ENCODE data around the gene TAOK1. TPM values are rescaled to one million over a fixed set of nuclear protein-coding genes. Genes with fewer than 3 reads are reported as not detected.

The TAOK1 gene
- polyA plus RNA-seq, 2 of the 4 experiments (the other 2 are of a cell fraction): 18.2 to 46.7 TPM

GRCh38 chr17:29443041-29443739, 53.0 kb downstream of the TAOK1 start:
- Histone ChIP-seq H3K4me1 (peaks cover 36% of the 10 kb centered on the region), H3K9me3 (no peaks in the 10 kb centered on the region), H3K27ac (no peak overlapping the region), H3K4me3 (no peak overlapping the region), H3K4me2 (no peak overlapping the region)
- ChIA-PET CTCF (interaction anchor here (1.6 to 1.8 kb wide), 2 partner anchors 29 to 73 kb away, joined by 4 to 6 read pairs; no protein-coding TSS in a partner anchor), POLR2A (no interaction called here)
- ATAC-seq (no peak), DNase-seq (ENCODE audit: low read depth in 1 of 2, low spot score in 1 of 2) (no peak), FAIRE-seq (no peak)
- TF ChIP-seq ZC3H11A (IDR thresholded peaks at IDR 0.05) (no peak), SREBF2 (IDR thresholded peaks at IDR 0.05) (no peak), CHD2 (IDR thresholded peaks at IDR 0.05; ENCODE audit: low read length, partially characterized antibody) (no peak), ZNF302 (CRISPR knock-in tag; IDR thresholded peaks at IDR 0.05) (no peak), CTCF (IDR thresholded peaks at IDR 0.05) (no peak), RCOR1 (IDR thresholded peaks at IDR 0.05; ENCODE audit: low read depth, low read length) (no peak)
- TF ChIP-seq, protein P1, sequence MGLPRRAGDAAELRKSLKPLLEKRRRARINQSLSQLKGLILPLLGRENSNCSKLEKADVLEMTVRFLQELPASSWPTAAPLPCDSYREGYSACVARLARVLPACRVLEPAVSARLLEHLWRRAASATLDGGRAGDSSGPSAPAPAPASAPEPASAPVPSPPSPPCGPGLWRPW (IDR thresholded peaks at IDR 0.05): no peak

GRCh38 chr17:29444589-29444988, 54.4 kb downstream of the TAOK1 start:
- no peaks in the 10 kb centered on the region for H3K9me3 ChIP-seq
- H3K27ac ChIP-seq: no peak overlapping the region
- no peak for DNase-seq (ENCODE audit: low read depth in 1 of 2, low spot score in 1 of 2)
- ATAC-seq: peak in 1 of 2 experiments; percentile 58; a peak in 2 of 6 replicates
- peak; percentile 13 for FAIRE-seq
- H3K4me2 ChIP-seq: peak overlapping the region; percentile 36; the same call in 2 of the 3 replicates
- POLR2A ChIA-PET: interaction anchor here (0.9 kb wide), 1 partner anchor 54 kb away, joined by 4 read pairs; the partner anchor contains the start of gene TAOK1
- CTCF ChIA-PET: interaction anchor here (1.2 to 1.8 kb wide), 3 partner anchors 31 to 75 kb away, joined by 4 to 6 read pairs (median 5); no protein-coding TSS in a partner anchor
- no peak for TF ChIP-seq PHF8 (IDR thresholded peaks at IDR 0.05; ENCODE audit: borderline replicate concordance, low read depth)
- peak; percentile 46; the same call in 1 of the 2 replicates for TF ChIP-seq FOSL2 (IDR thresholded peaks at IDR 0.05)
- peak; percentile 57 for TF ChIP-seq FOSL2 (CRISPR knock-in tag; IDR thresholded peaks at IDR 0.05)
- H3K4me1 ChIP-seq: peaks cover 36% of the 10 kb centered on the region
- H3K4me3 ChIP-seq: no peak overlapping the region

DNA sequence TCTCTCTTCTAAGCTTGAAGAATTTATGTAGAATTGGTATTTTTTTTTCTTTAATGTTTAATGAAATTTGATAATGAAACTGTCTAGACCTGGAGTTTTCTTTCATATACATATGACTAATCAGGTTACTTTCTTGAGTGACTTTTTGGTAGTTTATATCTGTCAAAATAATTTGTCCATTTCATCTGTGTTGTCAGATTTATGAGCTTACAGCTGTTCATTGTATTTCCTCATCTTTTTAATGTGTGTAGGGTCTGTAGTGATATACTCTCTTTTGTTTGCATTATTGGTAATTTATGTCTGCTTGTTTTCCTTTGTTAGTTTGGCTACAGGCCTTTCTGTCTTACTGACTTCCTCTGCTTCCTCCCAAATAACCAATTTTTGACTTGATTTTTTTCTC, 55.7 kb downstream of the TAOK1 start:
- FAIRE-seq (peak; percentile 46), DNase-seq (ENCODE audit: low read depth in 1 of 2, low spot score in 1 of 2) (no peak), ATAC-seq (no peak)
- TF ChIP-seq KDM1A (IDR thresholded peaks at IDR 0.05; ENCODE audit: low read depth): no peak
- no peak for TF ChIP-seq TP53 (CRISPR knock-in tag; IDR thresholded peaks at IDR 0.05)
- no peak for TF ChIP-seq ZNF302 (CRISPR knock-in tag; IDR thresholded peaks at IDR 0.05)
- no peak for TF ChIP-seq CEBPB (IDR thresholded peaks at IDR 0.05)
- TF ChIP-seq SMC3 (IDR thresholded peaks at IDR 0.05): no peak
- TF ChIP-seq HOXA7 (CRISPR knock-in tag; IDR thresholded peaks at IDR 0.05): no peak
- no peak for TF ChIP-seq BHLHE40 (IDR thresholded peaks at IDR 0.05; ENCODE audit: low read depth, low read length)
- no peak for TF ChIP-seq REST (IDR thresholded peaks at IDR 0.05)
- TF ChIP-seq USF2 (IDR thresholded peaks at IDR 0.05): no peak
- no peak for TF ChIP-seq MAX (IDR thresholded peaks at IDR 0.05)
- TF ChIP-seq RFX5 (IDR thresholded peaks at IDR 0.05): no peak
- TF ChIP-seq RCOR1 (IDR thresholded peaks at IDR 0.05; ENCODE audit: low read depth, low read length): no peak
- Histone ChIP-seq H3K4me3 (no peak overlapping the region), H3K4me1 (peaks cover 43% of the 10 kb centered on the region), H3K4me2 (peak overlapping the region; percentile 36; the same call in 2 of the 3 replicates), H3K27ac (no peak overlapping the region), H3K9me3 (no peaks in the 10 kb centered on the region)
- ChIA-PET CTCF (interaction anchor here (1.2 kb wide), 1 partner anchor 76 kb away, joined by 5 read pairs; no protein-coding TSS in a partner anchor), POLR2A (no interaction called here)
